Neural crest cell (in vitro differentiated cells): ENCODE measurements around the gene DOCK1. TPM values are rescaled to one million over a fixed set of nuclear protein-coding genes. Genes with fewer than 3 reads are reported as not detected.
"Not testable (repeated sequence)": the region's sequence is repeated elsewhere in the genome, so short reads cannot be mapped to it uniquely, and the experiment has no call there.

Experiments
- DNase-seq: peaks from one replicate; pipeline ENCODE4 v3.0.0; 2021; ENCODE audit warnings: low read depth, mixed read lengths, low spot score
- H3K27ac Mint-ChIP-seq: one replicate; pipeline ENCODE4 v1.8.0; 2021; ENCODE audit warnings: mild to moderate bottlenecking, mixed read lengths; ENCODE audit not compliant: unreplicated experiment
- H3K27me3 Mint-ChIP-seq: 2 replicates; pipeline ENCODE4 v1.8.0; 2021; ENCODE audit warnings: low read depth, mild to moderate bottlenecking, mixed read lengths
- H3K36me3 Mint-ChIP-seq: 2 replicates; pipeline ENCODE4 v1.8.0; 2021; ENCODE audit warnings: low read depth, mild to moderate bottlenecking, mixed read lengths
- H3K4me1 Mint-ChIP-seq: 2 replicates; pipeline ENCODE4 v1.8.0; 2021; ENCODE audit warnings: mixed read lengths
- H3K4me3 Mint-ChIP-seq: one replicate; pipeline ENCODE4 v1.8.0; 2021; ENCODE audit warnings: mild to moderate bottlenecking, mixed read lengths
- H3K9me3 Mint-ChIP-seq: 2 replicates; pipeline ENCODE4 v1.8.0; 2021; ENCODE audit warnings: mixed read lengths
- CTCF ChIP-seq: fragments of 200-600 bp; sonication (generic); conservative IDR thresholded peaks from 2 replicates; pipeline ENCODE4 v1.5.0; 2021; ENCODE audit warnings: antibody characterized with exemption, mild to moderate bottlenecking
- total RNA-seq: library from RNA; stranded (reverse); gene quantifications from 2 replicates; pipeline ENCODE4 v1.2.1, GENCODE V29; 2021

The DOCK1 gene
- total RNA-seq, 1 donor from 2014 or later: 55.8 TPM

- no peaks in the 10 kb centered on the region for H3K9me3 Mint-ChIP-seq
- no peak for TF ChIP-seq CTCF
- H3K27ac Mint-ChIP-seq: no peak overlapping the region
- H3K36me3 Mint-ChIP-seq: peaks cover 4% of the 10 kb centered on the region
- H3K4me1 Mint-ChIP-seq: peaks cover 24% of the 10 kb centered on the region
- DNase-seq: no peak
- no peaks in the 10 kb centered on the region for H3K27me3 Mint-ChIP-seq
- H3K4me3 Mint-ChIP-seq: no peak overlapping the region
These were observed 401.3 kb downstream of the DOCK1 start for GRCh38 chr10:127306479-127306878.

GRCh38 chr10:127307338-127307737, 402.1 kb downstream of the DOCK1 start:
- TF ChIP-seq CTCF: no peak
- Mint-ChIP-seq H3K4me1 (peaks cover 19% of the 10 kb centered on the region), H3K27ac (no peak overlapping the region), H3K9me3 (no peaks in the 10 kb centered on the region), H3K4me3 (no peak overlapping the region), H3K27me3 (no peaks in the 10 kb centered on the region), H3K36me3 (peaks cover 4% of the 10 kb centered on the region)
- no peak for DNase-seq

- H3K27me3 Mint-ChIP-seq: no peaks in the 10 kb centered on the region
- no peak for TF ChIP-seq CTCF
- DNase-seq: no peak
- no peaks in the 10 kb centered on the region for H3K9me3 Mint-ChIP-seq
- H3K4me1 Mint-ChIP-seq: peaks cover 21% of the 10 kb centered on the region
- peaks cover 4% of the 10 kb centered on the region for H3K36me3 Mint-ChIP-seq
- no peak overlapping the region for H3K27ac Mint-ChIP-seq
- H3K4me3 Mint-ChIP-seq: no peak overlapping the region
These were observed 402.8 kb downstream of the DOCK1 start for GRCh38 chr10:127308031-127308430.

GRCh38 chr10:127309619-127310018, 404.4 kb downstream of the DOCK1 start:
- peaks cover 36% of the 10 kb centered on the region for H3K4me1 Mint-ChIP-seq
- H3K36me3 Mint-ChIP-seq, H3K27ac Mint-ChIP-seq, H3K4me3 Mint-ChIP-seq, H3K27me3 Mint-ChIP-seq, DNase-seq, H3K9me3 Mint-ChIP-seq: not testable (repeated sequence)

- TF ChIP-seq CTCF: no peak
- Mint-ChIP-seq H3K4me3 (no peak overlapping the region), H3K27ac (no peak overlapping the region), H3K27me3 (no peaks in the 10 kb centered on the region), H3K9me3 (no peaks in the 10 kb centered on the region), H3K36me3 (peaks cover 4% of the 10 kb centered on the region), H3K4me1 (peaks cover 37% of the 10 kb centered on the region)
- no peak for DNase-seq
These were observed 405.2 kb downstream of the DOCK1 start for GRCh38 chr10:127310430-127310829.

GRCh38 chr10:127310923-127311322, 405.7 kb downstream of the DOCK1 start:
- peaks cover 4% of the 10 kb centered on the region for H3K36me3 Mint-ChIP-seq
- no peaks in the 10 kb centered on the region for H3K9me3 Mint-ChIP-seq
- peaks cover 34% of the 10 kb centered on the region for H3K4me1 Mint-ChIP-seq
- H3K27me3 Mint-ChIP-seq: no peaks in the 10 kb centered on the region
- H3K4me3 Mint-ChIP-seq: no peak overlapping the region
- no peak for TF ChIP-seq CTCF
- DNase-seq: no peak
- no peak overlapping the region for H3K27ac Mint-ChIP-seq
